ENCODE results near the gene MTUS2.

MTUS2 gene

GRCh38 chr13:29115842-29116241 is 295.7 kb downstream of the MTUS2 start:
- DNase-seq = no peak

GRCh38 chr13:29117663-29118062 is 297.5 kb downstream of the MTUS2 start:
- no peak for DNase-seq

- no peak for DNase-seq
Observed at GRCh38 chr13:29118471-29118870, 298.3 kb downstream of the MTUS2 start.

GRCh38 chr13:29125191-29125933 is 305.2 kb downstream of the MTUS2 start:
- DNase-seq = no peak

GRCh38 chr13:29125934-29126424 is 305.8 kb downstream of the MTUS2 start:
- no peak for DNase-seq

GRCh38 chr13:29129616-29130015 is 309.5 kb downstream of the MTUS2 start:
- DNase-seq = no peak

- DNase-seq = no peak
Observed at GRCh38 chr13:29131159-29131558, 311.0 kb downstream of the MTUS2 start.

- DNase-seq = no peak
Observed at GRCh38 chr13:29131881-29132668, 311.9 kb downstream of the MTUS2 start.

- DNase-seq = no peak
Observed at GRCh38 chr13:29136341-29136740, 316.2 kb downstream of the MTUS2 start.

- no peak for DNase-seq
Observed at GRCh38 chr13:29137016-29137415, 316.9 kb downstream of the MTUS2 start.

- DNase-seq = no peak
Observed at GRCh38 chr13:29137995-29138394, 317.9 kb downstream of the MTUS2 start.

- no peak for DNase-seq
Observed at GRCh38 chr13:29140277-29140676, 320.1 kb downstream of the MTUS2 start.

- no peak for DNase-seq
Observed at GRCh38 chr13:29143847-29144246, 323.7 kb downstream of the MTUS2 start.

- DNase-seq = no peak
Observed at GRCh38 chr13:29154390-29154789, 334.3 kb downstream of the MTUS2 start.

- DNase-seq = no peak
Observed at GRCh38 chr13:29156136-29156535, 336.0 kb downstream of the MTUS2 start.

GRCh38 chr13:29159871-29160270 is 339.7 kb downstream of the MTUS2 start:
- no peak for DNase-seq

GRCh38 chr13:29160862-29161261 is 340.7 kb downstream of the MTUS2 start:
- DNase-seq = no peak

GRCh38 chr13:29161676-29162075 is 341.5 kb downstream of the MTUS2 start:
- DNase-seq = no peak

GRCh38 chr13:29162638-29163235 is 342.6 kb downstream of the MTUS2 start:
- no peak for DNase-seq

- no peak for DNase-seq
Observed at GRCh38 chr13:29164116-29164515, 344.0 kb downstream of the MTUS2 start.

- DNase-seq = no peak
Observed at GRCh38 chr13:29165216-29165615, 345.1 kb downstream of the MTUS2 start.

- DNase-seq = no peak
Observed at GRCh38 chr13:29165840-29166239, 345.7 kb downstream of the MTUS2 start.

- no peak for DNase-seq
Observed at GRCh38 chr13:29170436-29171082, 350.4 kb downstream of the MTUS2 start.
